ENCODE measurements around the gene C6orf136.
"Not testable (repeated sequence)": the region's sequence is repeated elsewhere in the genome, so short reads cannot be mapped to it uniquely, and the experiment has no call there.

Gene C6orf136

DNA sequence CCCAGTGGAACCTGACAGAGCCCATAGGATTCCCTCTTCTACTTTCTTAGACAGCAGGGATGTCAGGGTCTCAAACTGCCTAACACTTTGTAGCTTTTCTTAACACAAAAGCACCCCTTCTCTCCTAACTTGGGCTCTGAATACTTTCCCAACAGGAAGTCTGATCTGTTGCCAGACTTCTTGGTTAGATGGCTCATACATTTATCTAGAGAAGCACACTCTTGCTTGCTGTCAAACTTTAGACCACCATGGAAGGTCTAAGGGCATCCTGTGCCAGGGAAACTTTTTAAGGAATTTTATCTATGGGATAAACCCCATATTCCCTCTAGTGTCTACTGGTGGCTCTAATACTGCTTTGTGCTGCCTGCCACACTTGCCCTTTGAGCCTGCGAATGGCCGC is 3.3 kb upstream of the C6orf136 start:
- peak overlapping the region in 1 of 2 donors; percentile 11 for H3K9ac ChIP-seq (ENCODE audit: low read depth in 1 of 2, low read length in 2 of 2)
- no peak overlapping the region for H3K27ac ChIP-seq (ENCODE audit: low read depth, low read length)
- H3K27me3 ChIP-seq (ENCODE audit: control insufficient read depth in 1 of 2, insufficient read depth in 2 of 2, low read length in 2 of 2), result no peaks in the 10 kb centered on the region
- no peak overlapping the region for H3K4me3 ChIP-seq (ENCODE audit: low read depth in 1 of 2, low read length in 2 of 2)
- no peaks in the 10 kb centered on the region for H3K9me3 ChIP-seq (ENCODE audit: control insufficient read depth in 1 of 2, low read length in 2 of 2)
- peaks cover 12 to 26% of the 10 kb centered on the region in 2 donors for H3K4me1 ChIP-seq (ENCODE audit: control insufficient read depth in 1 of 2, insufficient read depth in 2 of 2, low read length in 2 of 2)
- H3K36me3 ChIP-seq (ENCODE audit: control insufficient read depth in 1 of 2, insufficient read depth in 2 of 2, low read length in 2 of 2), result peaks cover 12 to 42% of the 10 kb centered on the region in 2 donors

DNA sequence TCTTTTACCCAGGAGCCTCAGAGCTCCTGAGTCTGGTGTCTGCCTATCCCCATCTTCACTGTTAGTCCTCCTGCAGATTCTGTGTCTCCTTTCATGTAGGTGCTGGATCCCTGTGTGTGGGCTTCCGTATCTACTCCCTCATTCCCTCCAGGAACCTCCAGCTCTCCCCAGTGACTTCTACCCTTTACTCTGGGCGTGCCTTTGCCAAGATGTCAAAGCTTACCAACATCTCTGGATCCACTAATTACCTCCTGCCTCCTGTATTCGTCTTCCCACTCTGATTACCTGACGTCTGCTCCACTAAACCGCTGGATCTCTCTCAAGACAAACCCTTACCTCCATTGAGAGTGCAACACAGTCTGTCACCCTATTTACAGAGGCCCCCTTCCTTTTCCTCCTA is 2.2 kb upstream of the C6orf136 start:
- Histone ChIP-seq H3K4me3 (ENCODE audit: low read depth in 1 of 2, low read length in 2 of 2) (peak overlapping the region in 1 of 2 donors; percentile 29), H3K27ac (ENCODE audit: low read depth, low read length) (no peak overlapping the region), H3K9ac (ENCODE audit: low read depth in 1 of 2, low read length in 2 of 2) (no peak overlapping the region), H3K4me1 (ENCODE audit: control insufficient read depth in 1 of 2, insufficient read depth in 2 of 2, low read length in 2 of 2) (peaks cover 12 to 26% of the 10 kb centered on the region in 2 donors), H3K27me3 (ENCODE audit: control insufficient read depth in 1 of 2, insufficient read depth in 2 of 2, low read length in 2 of 2) (no peaks in the 10 kb centered on the region), H3K9me3 (ENCODE audit: control insufficient read depth in 1 of 2, low read length in 2 of 2) (no peaks in the 10 kb centered on the region), H3K36me3 (ENCODE audit: control insufficient read depth in 1 of 2, insufficient read depth in 2 of 2, low read length in 2 of 2) (peaks cover 12 to 44% of the 10 kb centered on the region in 2 donors)

DNA sequence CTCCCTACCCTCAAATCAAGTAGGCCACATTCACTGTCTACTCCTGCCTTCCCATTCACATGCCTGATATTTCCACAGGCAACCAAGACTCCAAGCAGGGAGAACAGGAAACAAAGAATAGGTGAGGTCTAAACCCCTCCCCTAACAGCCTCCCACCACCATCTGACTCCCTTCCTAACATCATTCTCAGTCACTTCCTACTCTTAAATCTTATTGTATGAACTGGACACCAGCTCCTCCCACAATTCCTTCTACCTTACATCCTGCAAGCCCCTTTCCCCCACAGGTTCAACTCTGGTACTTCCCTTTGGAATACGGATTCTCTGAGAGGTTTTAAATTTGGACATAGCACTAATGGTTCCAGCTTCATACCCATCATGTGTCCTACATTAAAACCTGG is 944 bp upstream of the C6orf136 start:
- H3K27me3 ChIP-seq (ENCODE audit: control insufficient read depth in 1 of 2, insufficient read depth in 2 of 2, low read length in 2 of 2), result no peaks in the 10 kb centered on the region
- H3K9ac ChIP-seq (ENCODE audit: low read depth in 1 of 2, low read length in 2 of 2), result peak overlapping the region in 1 of 2 donors; percentile 45
- peaks cover 5 to 44% of the 10 kb centered on the region in 2 donors for H3K36me3 ChIP-seq (ENCODE audit: control insufficient read depth in 1 of 2, insufficient read depth in 2 of 2, low read length in 2 of 2)
- H3K9me3 ChIP-seq (ENCODE audit: control insufficient read depth in 1 of 2, low read length in 2 of 2), result no peaks in the 10 kb centered on the region
- peak overlapping the region in 1 of 2 donors; percentile 71 for H3K4me3 ChIP-seq (ENCODE audit: low read depth in 1 of 2, low read length in 2 of 2)
- H3K27ac ChIP-seq (ENCODE audit: low read depth, low read length), result no peak overlapping the region
- peaks cover 12 to 26% of the 10 kb centered on the region in 2 donors for H3K4me1 ChIP-seq (ENCODE audit: control insufficient read depth in 1 of 2, insufficient read depth in 2 of 2, low read length in 2 of 2)

DNA sequence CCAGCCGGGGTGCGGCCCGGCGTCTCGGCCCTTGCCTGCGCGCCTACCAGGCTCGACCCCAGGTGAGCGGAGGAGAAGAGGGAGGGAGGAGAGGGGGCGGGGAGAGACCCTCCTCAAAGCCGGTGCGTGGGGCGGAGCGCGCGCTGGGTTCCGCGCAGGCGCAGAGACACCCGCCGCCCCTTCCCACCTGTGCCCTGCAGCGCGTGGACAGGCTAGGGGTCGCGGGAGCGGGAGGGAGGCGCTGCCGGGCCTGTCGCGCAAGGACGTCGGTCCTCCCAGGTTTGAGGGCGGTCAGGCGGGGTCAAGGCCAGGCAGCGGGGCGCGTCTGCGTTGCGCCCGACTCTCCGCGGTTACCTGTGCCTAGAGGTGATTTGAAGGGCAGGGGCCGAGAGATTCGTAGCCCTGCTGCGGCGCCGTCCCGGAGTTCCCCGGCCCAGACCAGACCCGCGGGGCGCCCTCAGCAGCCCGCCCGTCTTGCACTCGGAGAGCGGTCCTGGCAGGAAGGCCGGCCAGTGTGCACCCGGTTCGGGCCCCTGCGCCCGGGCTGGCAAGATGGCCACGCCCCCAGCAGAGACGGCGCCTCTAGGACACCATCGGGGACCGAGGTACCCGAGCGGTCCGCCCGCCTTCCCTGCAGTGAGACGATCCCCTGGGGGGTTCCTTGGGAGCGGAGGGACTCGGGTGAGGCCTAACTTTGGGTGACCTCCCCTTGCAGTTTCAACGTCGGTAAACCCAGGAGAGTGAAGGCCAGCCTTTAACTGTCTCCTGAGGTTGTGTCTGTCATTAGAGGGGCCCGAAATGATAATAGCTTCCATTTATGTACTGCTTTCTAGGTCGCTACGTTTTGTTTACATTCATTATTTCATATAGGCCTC is 546 bp downstream of the C6orf136 start:
- no peaks in the 10 kb centered on the region for H3K27me3 ChIP-seq (ENCODE audit: control insufficient read depth in 1 of 2, insufficient read depth in 2 of 2, low read length in 2 of 2)
- H3K27ac ChIP-seq (ENCODE audit: low read depth, low read length), result peak overlapping the region; percentile 97
- H3K9me3 ChIP-seq (ENCODE audit: control insufficient read depth in 1 of 2, low read length in 2 of 2), result no peaks in the 10 kb centered on the region
- peak overlapping the region; percentile 65 to 96 for H3K9ac ChIP-seq (ENCODE audit: low read depth in 1 of 2, low read length in 2 of 2)
- H3K36me3 ChIP-seq (ENCODE audit: control insufficient read depth in 1 of 2, insufficient read depth in 2 of 2, low read length in 2 of 2), result peaks cover 8 to 45% of the 10 kb centered on the region in 2 donors
- H3K4me1 ChIP-seq (ENCODE audit: control insufficient read depth in 1 of 2, insufficient read depth in 2 of 2, low read length in 2 of 2), result peaks cover 12 to 26% of the 10 kb centered on the region in 2 donors
- peak overlapping the region; percentile 71 to 76 for H3K4me3 ChIP-seq (ENCODE audit: low read depth in 1 of 2, low read length in 2 of 2)

DNA sequence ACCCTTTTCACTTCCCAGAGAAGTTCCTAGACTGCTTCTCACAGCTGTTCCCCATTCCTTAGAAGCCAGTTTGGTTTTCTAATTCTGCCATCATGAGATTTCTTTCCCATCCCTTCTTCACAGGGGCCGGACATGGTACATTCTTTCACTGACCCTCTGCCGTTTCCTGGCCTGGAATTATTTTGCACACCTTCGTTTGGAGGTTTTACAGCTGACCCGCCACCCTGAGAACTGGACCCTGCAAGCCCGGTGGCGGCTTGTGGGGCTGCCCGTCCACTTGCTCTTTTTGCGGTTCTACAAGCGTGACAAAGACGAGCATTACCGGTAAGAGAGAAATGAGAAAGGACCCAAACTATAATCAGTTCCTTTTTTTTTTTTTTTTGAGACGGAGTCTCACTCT is 4.2 kb downstream of the C6orf136 start:
- H3K36me3 ChIP-seq (ENCODE audit: control insufficient read depth in 1 of 2, insufficient read depth in 2 of 2, low read length in 2 of 2), result peaks cover 38 to 65% of the 10 kb centered on the region in 2 donors
- H3K27ac ChIP-seq (ENCODE audit: low read depth, low read length), result no peak overlapping the region
- no peaks in the 10 kb centered on the region for H3K27me3 ChIP-seq (ENCODE audit: control insufficient read depth in 1 of 2, insufficient read depth in 2 of 2, low read length in 2 of 2)
- H3K9me3 ChIP-seq (ENCODE audit: control insufficient read depth in 1 of 2, low read length in 2 of 2), result no peaks in the 10 kb centered on the region
- H3K4me3 ChIP-seq (ENCODE audit: low read depth in 1 of 2, low read length in 2 of 2), result no peak overlapping the region
- peaks cover 6% of the 10 kb centered on the region in 2 donors for H3K4me1 ChIP-seq (ENCODE audit: control insufficient read depth in 1 of 2, insufficient read depth in 2 of 2, low read length in 2 of 2)
- no peak overlapping the region for H3K9ac ChIP-seq (ENCODE audit: low read depth in 1 of 2, low read length in 2 of 2)

DNA sequence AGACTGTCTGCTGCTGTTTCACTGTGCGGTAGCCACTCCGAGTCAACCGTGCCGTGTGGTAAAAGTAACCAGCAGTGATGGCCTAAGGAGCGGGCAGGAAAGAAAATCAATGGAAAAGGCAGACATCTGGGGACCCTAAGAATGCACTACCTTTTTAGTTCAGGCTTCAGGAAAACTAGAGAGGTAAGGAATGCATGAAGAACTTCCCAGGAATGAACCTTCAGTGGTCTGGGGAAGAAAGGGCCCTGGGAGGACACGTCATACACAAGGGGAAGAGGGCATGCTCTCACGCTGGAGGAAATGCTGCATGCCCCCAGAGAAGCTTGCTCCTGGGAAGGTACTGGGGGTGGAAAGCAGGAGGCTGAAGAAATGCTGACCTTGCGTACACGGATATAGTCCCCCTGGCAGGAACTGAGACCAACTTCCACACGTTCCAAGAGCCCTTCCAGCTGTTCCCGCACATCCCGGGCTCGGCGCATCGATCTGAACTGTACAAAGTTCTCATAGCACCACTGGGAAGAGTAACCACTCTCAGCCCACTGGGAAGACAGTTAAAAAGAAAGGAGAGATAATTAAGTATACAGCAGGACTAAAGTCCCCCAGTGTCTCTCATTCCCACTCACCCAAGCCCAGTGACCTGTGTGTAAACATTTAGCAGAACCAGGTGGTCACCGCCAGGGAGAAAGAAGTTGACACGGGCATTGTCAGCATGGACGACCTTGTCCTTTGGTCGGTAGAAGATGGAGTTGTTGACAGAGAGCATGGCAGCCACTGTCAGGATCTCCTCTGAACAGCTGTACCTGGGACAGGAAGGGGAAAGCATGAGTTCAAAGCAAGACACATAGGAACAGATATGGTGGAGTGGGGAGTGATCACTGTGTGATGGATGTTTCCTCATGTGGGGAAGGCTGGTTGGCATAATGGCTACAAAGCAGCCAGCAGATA is 8.1 kb downstream of the C6orf136 start:
- H3K9me3 ChIP-seq (ENCODE audit: control insufficient read depth in 1 of 2, low read length in 2 of 2), result no peaks in the 10 kb centered on the region
- peaks cover 66 to 94% of the 10 kb centered on the region in 2 donors for H3K36me3 ChIP-seq (ENCODE audit: control insufficient read depth in 1 of 2, insufficient read depth in 2 of 2, low read length in 2 of 2)
- H3K4me3 ChIP-seq (ENCODE audit: low read depth in 1 of 2, low read length in 2 of 2), result no peak overlapping the region
- no peak overlapping the region for H3K9ac ChIP-seq (ENCODE audit: low read depth in 1 of 2, low read length in 2 of 2)
- no peak overlapping the region for H3K27ac ChIP-seq (ENCODE audit: low read depth, low read length)
- no peaks in the 10 kb centered on the region for H3K4me1 ChIP-seq (ENCODE audit: control insufficient read depth in 1 of 2, insufficient read depth in 2 of 2, low read length in 2 of 2)
- no peaks in the 10 kb centered on the region for H3K27me3 ChIP-seq (ENCODE audit: control insufficient read depth in 1 of 2, insufficient read depth in 2 of 2, low read length in 2 of 2)

DNA sequence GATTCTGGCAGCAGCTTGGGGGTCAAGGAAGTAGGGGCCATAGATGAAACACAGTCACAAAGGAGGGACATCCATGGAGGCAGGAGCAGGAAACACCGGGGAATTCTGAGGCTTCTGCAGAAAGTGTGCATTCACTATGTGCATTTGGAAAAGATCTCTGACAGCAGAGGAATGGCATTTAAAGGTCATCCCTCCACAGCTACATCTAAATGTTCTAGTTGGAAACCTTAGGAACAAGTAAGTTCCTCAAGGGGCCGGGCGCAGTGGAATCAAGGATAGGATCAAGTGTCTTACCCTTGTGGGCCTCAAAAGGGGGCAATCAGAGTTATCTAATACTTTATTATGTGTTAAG is 8.8 kb downstream of the C6orf136 start:
- Histone ChIP-seq H3K36me3 (ENCODE audit: control insufficient read depth in 1 of 2, insufficient read depth in 2 of 2, low read length in 2 of 2) (peaks cover 67 to 95% of the 10 kb centered on the region in 2 donors), H3K9me3 (ENCODE audit: control insufficient read depth in 1 of 2, low read length in 2 of 2) (no peaks in the 10 kb centered on the region), H3K9ac (ENCODE audit: low read depth in 1 of 2, low read length in 2 of 2) (no peak overlapping the region), H3K4me3 (ENCODE audit: low read depth in 1 of 2, low read length in 2 of 2) (no peak overlapping the region), H3K4me1 (ENCODE audit: control insufficient read depth in 1 of 2, insufficient read depth in 2 of 2, low read length in 2 of 2) (no peaks in the 10 kb centered on the region), H3K27me3 (ENCODE audit: control insufficient read depth in 1 of 2, insufficient read depth in 2 of 2, low read length in 2 of 2) (no peaks in the 10 kb centered on the region), H3K27ac (ENCODE audit: low read depth, low read length) (no peak overlapping the region)

DNA sequence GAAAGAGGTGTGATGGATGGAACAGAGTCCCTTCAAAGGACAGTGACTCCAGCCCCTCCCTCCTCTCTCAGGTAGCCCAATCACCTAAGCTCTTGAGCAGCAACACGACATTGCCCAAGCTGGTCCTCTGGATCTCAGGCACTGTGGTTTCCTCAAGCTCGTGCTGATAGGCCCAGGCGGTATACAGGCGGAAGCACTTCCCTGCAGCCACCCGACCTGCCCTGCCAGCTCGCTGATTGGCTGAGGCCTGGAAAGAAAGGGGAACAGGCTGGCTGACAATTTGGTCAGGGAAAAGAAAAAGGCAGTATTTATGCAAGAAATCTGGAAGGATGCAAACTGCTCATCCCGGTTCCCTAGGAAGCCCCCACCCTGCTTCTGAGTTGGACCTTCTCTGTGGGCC is 9.6 kb downstream of the C6orf136 start:
- Histone ChIP-seq H3K27ac (ENCODE audit: low read depth, low read length) (no peak overlapping the region), H3K36me3 (ENCODE audit: control insufficient read depth in 1 of 2, insufficient read depth in 2 of 2, low read length in 2 of 2) (peaks cover 67 to 91% of the 10 kb centered on the region in 2 donors), H3K27me3 (ENCODE audit: control insufficient read depth in 1 of 2, insufficient read depth in 2 of 2, low read length in 2 of 2) (no peaks in the 10 kb centered on the region), H3K4me3 (ENCODE audit: low read depth in 1 of 2, low read length in 2 of 2) (no peak overlapping the region), H3K4me1 (ENCODE audit: control insufficient read depth in 1 of 2, insufficient read depth in 2 of 2, low read length in 2 of 2) (no peaks in the 10 kb centered on the region), H3K9me3 (ENCODE audit: control insufficient read depth in 1 of 2, low read length in 2 of 2) (no peaks in the 10 kb centered on the region), H3K9ac (ENCODE audit: low read depth in 1 of 2, low read length in 2 of 2) (no peak overlapping the region)

DNA sequence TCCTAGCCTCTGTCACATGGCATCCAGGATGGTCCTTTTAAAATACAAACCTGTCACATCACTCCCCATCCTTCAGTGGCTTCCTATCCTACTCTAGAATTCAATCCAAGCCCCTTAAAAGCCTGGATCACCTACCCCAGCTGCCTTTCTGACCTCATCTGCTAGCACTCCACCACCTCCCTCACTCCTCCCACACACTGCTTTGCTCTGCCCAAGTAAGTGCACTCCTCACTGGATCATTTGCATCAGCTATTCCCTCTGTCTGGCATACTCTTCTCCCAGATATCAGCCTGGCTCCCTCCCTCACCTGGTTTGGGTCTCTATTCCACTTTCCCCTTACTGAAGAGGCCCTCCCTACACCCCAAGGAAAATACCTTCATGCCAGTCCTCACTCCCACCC is 10.5 kb downstream of the C6orf136 start:
- H3K36me3 ChIP-seq (ENCODE audit: control insufficient read depth in 1 of 2, insufficient read depth in 2 of 2, low read length in 2 of 2), result peaks cover 67 to 91% of the 10 kb centered on the region in 2 donors

DNA sequence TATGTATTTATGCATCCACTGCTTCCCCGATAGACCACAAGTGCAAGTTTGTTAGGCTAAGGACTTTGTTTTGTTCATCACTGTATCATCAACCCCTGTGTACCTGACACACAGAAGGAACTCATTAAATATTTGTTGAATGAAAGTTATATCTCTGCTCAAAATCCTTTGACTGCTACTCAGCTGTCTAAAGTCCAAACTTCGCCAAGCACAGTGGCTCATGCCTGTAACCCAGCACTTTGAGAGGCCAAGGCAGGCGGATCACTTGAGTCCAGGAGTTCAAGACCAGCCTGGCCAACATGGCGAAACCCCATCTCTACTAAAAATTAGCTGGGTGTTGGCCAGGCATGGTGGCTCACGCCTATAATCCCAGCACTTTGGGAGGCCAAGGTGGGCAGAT is 11.0 kb downstream of the C6orf136 start:
- not testable (repeated sequence) for H3K27ac ChIP-seq (ENCODE audit: low read depth, low read length); H3K27me3 ChIP-seq (ENCODE audit: control insufficient read depth in 1 of 2, insufficient read depth in 2 of 2, low read length in 2 of 2); H3K9ac ChIP-seq (ENCODE audit: low read depth in 1 of 2, low read length in 2 of 2); H3K4me3 ChIP-seq (ENCODE audit: low read depth in 1 of 2, low read length in 2 of 2); H3K4me1 ChIP-seq (ENCODE audit: control insufficient read depth in 1 of 2, insufficient read depth in 2 of 2, low read length in 2 of 2); H3K9me3 ChIP-seq (ENCODE audit: control insufficient read depth in 1 of 2, low read length in 2 of 2)
- H3K36me3 ChIP-seq (ENCODE audit: control insufficient read depth in 1 of 2, insufficient read depth in 2 of 2, low read length in 2 of 2), result peaks cover 67 to 91% of the 10 kb centered on the region in 2 donors

More for the DNA sequence above, 10.5 kb downstream of the C6orf136 start:
- H3K9me3 ChIP-seq (ENCODE audit: control insufficient read depth in 1 of 2, low read length in 2 of 2), result no peaks in the 10 kb centered on the region
- H3K27ac ChIP-seq (ENCODE audit: low read depth, low read length), result no peak overlapping the region
- H3K4me1 ChIP-seq (ENCODE audit: control insufficient read depth in 1 of 2, insufficient read depth in 2 of 2, low read length in 2 of 2), result no peaks in the 10 kb centered on the region
- H3K4me3 ChIP-seq (ENCODE audit: low read depth in 1 of 2, low read length in 2 of 2), result no peak overlapping the region
- no peaks in the 10 kb centered on the region for H3K27me3 ChIP-seq (ENCODE audit: control insufficient read depth in 1 of 2, insufficient read depth in 2 of 2, low read length in 2 of 2)
- no peak overlapping the region for H3K9ac ChIP-seq (ENCODE audit: low read depth in 1 of 2, low read length in 2 of 2)
